ENCODE data around the gene CHAF1A.

CHAF1A gene

GRCh38 chr19:4357095-4357797 is 45.2 kb upstream of the CHAF1A start:
- Histone ChIP-seq H3K36me3 (ENCODE audit: low read depth) (peaks cover 20% of the 10 kb centered on the region), H3K27me3 (ENCODE audit: insufficient read depth, poor library complexity, severe bottlenecking) (no peaks in the 10 kb centered on the region), H3K4me1 (ENCODE audit: insufficient read depth, poor library complexity, severe bottlenecking) (no peaks in the 10 kb centered on the region), H3K27ac (ENCODE audit: poor library complexity, severe bottlenecking) (no peak overlapping the region), H3K9me3 (ENCODE audit: severe bottlenecking) (no peaks in the 10 kb centered on the region), H3K4me3 (ENCODE audit: severe bottlenecking) (no peak overlapping the region)
- TF ChIP-seq CTCF (IDR thresholded peaks at IDR 0.05; ENCODE audit: poor library complexity, severe bottlenecking), result no peak
- DNase-seq (ENCODE audit: low spot score), result peak; percentile 50
- no peak for ATAC-seq (ENCODE audit: low read depth)

- ATAC-seq (ENCODE audit: low read depth) (no peak), DNase-seq (ENCODE audit: low spot score) (no peak)
- H3K27ac ChIP-seq (ENCODE audit: poor library complexity, severe bottlenecking), result no peak overlapping the region
- H3K9me3 ChIP-seq (ENCODE audit: severe bottlenecking), result no peaks in the 10 kb centered on the region
- no peak for TF ChIP-seq CTCF (IDR thresholded peaks at IDR 0.05; ENCODE audit: poor library complexity, severe bottlenecking)
- no peaks in the 10 kb centered on the region for H3K27me3 ChIP-seq (ENCODE audit: insufficient read depth, poor library complexity, severe bottlenecking)
- H3K36me3 ChIP-seq (ENCODE audit: low read depth), result peaks cover 26% of the 10 kb centered on the region
- H3K4me3 ChIP-seq (ENCODE audit: severe bottlenecking), result no peak overlapping the region
- no peaks in the 10 kb centered on the region for H3K4me1 ChIP-seq (ENCODE audit: insufficient read depth, poor library complexity, severe bottlenecking)
These were observed 44.5 kb upstream of the CHAF1A start for GRCh38 chr19:4357921-4358326.

DNA sequence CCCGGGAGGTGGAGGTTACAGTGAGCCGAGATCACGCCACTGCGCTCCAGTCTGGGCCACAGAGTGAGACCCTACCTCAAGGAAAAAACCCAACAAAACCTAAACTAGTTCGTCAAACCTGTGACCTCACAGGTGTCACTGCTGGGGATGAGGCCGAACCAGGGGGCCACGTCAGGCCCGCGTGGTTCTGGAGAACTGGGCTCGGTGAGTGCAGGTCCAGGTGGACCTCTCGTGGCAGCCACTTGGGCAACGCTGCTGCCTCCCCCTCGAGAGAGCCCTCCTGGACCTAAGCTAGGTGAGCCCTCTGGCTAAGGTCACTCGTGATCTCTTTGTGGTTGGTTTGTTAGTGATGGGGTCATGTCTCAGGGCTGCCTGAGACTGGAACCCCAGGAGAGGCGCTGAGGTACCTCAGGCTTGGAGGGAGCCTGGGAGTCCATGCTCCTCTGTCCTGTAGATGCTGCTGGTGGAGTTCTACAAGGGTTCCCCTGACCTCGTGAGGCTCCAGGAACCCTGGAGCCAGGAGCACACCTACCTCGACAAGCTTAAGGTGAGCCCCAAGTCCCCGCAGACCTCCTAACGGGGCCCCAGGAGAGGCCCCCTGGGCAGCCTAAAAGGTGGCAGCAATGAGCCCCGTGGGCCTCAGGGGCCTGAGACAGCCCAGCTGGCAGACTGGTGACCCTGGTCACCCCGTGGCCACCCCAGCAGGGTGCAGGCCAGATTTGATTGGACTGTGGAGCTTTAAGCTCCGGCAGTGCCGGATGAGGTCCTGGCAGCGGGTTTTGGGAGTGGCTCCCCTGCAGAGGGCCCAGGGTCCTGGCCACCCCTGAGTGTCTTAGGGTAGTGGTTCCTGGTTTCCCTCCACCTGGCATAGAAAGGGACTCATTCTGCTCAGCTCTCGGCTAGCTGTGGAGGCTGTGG is 43.5 kb upstream of the CHAF1A start:
- Histone ChIP-seq H3K4me1 (ENCODE audit: insufficient read depth, poor library complexity, severe bottlenecking) (no peaks in the 10 kb centered on the region), H3K27me3 (ENCODE audit: insufficient read depth, poor library complexity, severe bottlenecking) (no peaks in the 10 kb centered on the region), H3K4me3 (ENCODE audit: severe bottlenecking) (no peak overlapping the region), H3K9me3 (ENCODE audit: severe bottlenecking) (no peaks in the 10 kb centered on the region), H3K36me3 (ENCODE audit: low read depth) (peaks cover 35% of the 10 kb centered on the region), H3K27ac (ENCODE audit: poor library complexity, severe bottlenecking) (no peak overlapping the region)
- DNase-seq (ENCODE audit: low spot score) (no peak), ATAC-seq (ENCODE audit: low read depth) (no peak)
- no peak for TF ChIP-seq CTCF (IDR thresholded peaks at IDR 0.05; ENCODE audit: poor library complexity, severe bottlenecking)

GRCh38 chr19:4359627-4360000 is 42.8 kb upstream of the CHAF1A start:
- Histone ChIP-seq H3K27ac (ENCODE audit: poor library complexity, severe bottlenecking) (no peak overlapping the region), H3K4me1 (ENCODE audit: insufficient read depth, poor library complexity, severe bottlenecking) (no peaks in the 10 kb centered on the region), H3K36me3 (ENCODE audit: low read depth) (peaks cover 41% of the 10 kb centered on the region), H3K27me3 (ENCODE audit: insufficient read depth, poor library complexity, severe bottlenecking) (no peaks in the 10 kb centered on the region), H3K9me3 (ENCODE audit: severe bottlenecking) (no peaks in the 10 kb centered on the region), H3K4me3 (ENCODE audit: severe bottlenecking) (no peak overlapping the region)
- ATAC-seq (ENCODE audit: low read depth) (no peak), DNase-seq (ENCODE audit: low spot score) (no peak)
- TF ChIP-seq CTCF (IDR thresholded peaks at IDR 0.05; ENCODE audit: poor library complexity, severe bottlenecking), result no peak
